HepG2 (cell line): ENCODE results near the gene COL8A2. TPM values are rescaled to one million over a fixed set of nuclear protein-coding genes. Genes with fewer than 3 reads are reported as not detected.
A peak's percentile ranks its signal among the peaks of the same experiment; 100 is the strongest.

Experiments
- CCAR2 ChIP-seq: fragments of 200-400 bp; formaldehyde crosslinking; optimal IDR thresholded peaks from 2 replicates; pipeline ENCODE3; 2018; ENCODE audit warnings: low read depth, mild to moderate bottlenecking, low read length, moderate library complexity
- DNMT3B ChIP-seq: conservative IDR thresholded peaks from 2 replicates; pipeline ENCODE4 v1.6.1; 2016; ENCODE audit warnings: missing biosample characterization, control low read depth
- FOXC1 ChIP-seq: sonication (generic); formaldehyde crosslinking; IDR thresholded peaks from 2 replicates; pipeline ENCODE4 v1.8.0; 2022; ENCODE audit warnings: mild to moderate bottlenecking, missing genetic modification reagents, borderline replicate concordance
- GATAD2A ChIP-seq: IDR thresholded peaks from 2 replicates; pipeline ENCODE4 v1.6.1; 2016
- HDAC1 ChIP-seq: sonication (generic); formaldehyde crosslinking; IDR thresholded peaks from 2 replicates; pipeline ENCODE4 v1.5.1; 2020; ENCODE audit warnings: mild to moderate bottlenecking, missing genetic modification reagents
- KDM3A ChIP-seq: IDR thresholded peaks from 2 replicates; pipeline ENCODE4 v1.6.1; 2018; ENCODE audit warnings: low read depth, missing compliant biosample characterization
- MEIS1 ChIP-seq: sonication (generic); formaldehyde crosslinking; IDR thresholded peaks from 2 replicates; pipeline ENCODE4 v1.9.0; 2021; ENCODE audit warnings: mild to moderate bottlenecking, missing genetic modification reagents, moderate library complexity, borderline replicate concordance
- MIER3 ChIP-seq: IDR thresholded peaks from 2 replicates; pipeline ENCODE4 v1.6.1; 2016; ENCODE audit warnings: missing compliant biosample characterization, borderline replicate concordance
- SIX4 ChIP-seq: sonication (generic); formaldehyde crosslinking; IDR thresholded peaks from 2 replicates; pipeline ENCODE4 v1.4.0; 2020; ENCODE audit warnings: missing genetic modification reagents
- SMARCC2 ChIP-seq: fragments of 450-650 bp; IDR thresholded peaks from 2 replicates; pipeline ENCODE4 v1.6.1; 2017; ENCODE audit warnings: antibody characterized with exemption, mild to moderate bottlenecking
- SRY ChIP-seq: sonication (generic); formaldehyde crosslinking; IDR thresholded peaks from 2 replicates; pipeline ENCODE4 v1.8.0; 2022; ENCODE audit warnings: mild to moderate bottlenecking, missing genetic modification reagents
- XRCC5 ChIP-seq: fragments of 200-400 bp; formaldehyde crosslinking; optimal IDR thresholded peaks from 2 replicates; pipeline ENCODE3; 2017; ENCODE audit warnings: mild to moderate bottlenecking, low read length
- YEATS2 ChIP-seq: sonication (generic); formaldehyde crosslinking; IDR thresholded peaks from 2 replicates; pipeline ENCODE4 v1.4.0; 2020; ENCODE audit warnings: missing genetic modification reagents, borderline replicate concordance
- ZBTB20 ChIP-seq: sonication (generic); formaldehyde crosslinking; IDR thresholded peaks from 2 replicates; pipeline ENCODE4 v1.8.1; 2023; ENCODE audit warnings: missing genetic modification reagents, low read depth, mild to moderate bottlenecking, borderline replicate concordance
- ZNF24 ChIP-seq: fragments of 450-650 bp; IDR thresholded peaks from 2 replicates; pipeline ENCODE4 v1.6.1; 2017; ENCODE audit warnings: antibody characterized with exemption, mild to moderate bottlenecking
- ZNF260 ChIP-seq: sonication (generic); formaldehyde crosslinking; IDR thresholded peaks from 2 replicates; pipeline ENCODE4 v1.4.0; 2020; ENCODE audit warnings: missing genetic modification reagents, low read depth, mild to moderate bottlenecking, borderline replicate concordance
- ZNF30 ChIP-seq: sonication (generic); formaldehyde crosslinking; IDR thresholded peaks from 2 replicates; pipeline ENCODE4 v1.5.0; 2020; ENCODE audit warnings: mild to moderate bottlenecking, missing genetic modification reagents
- ZNF510 ChIP-seq: sonication (generic); formaldehyde crosslinking; IDR thresholded peaks from 2 replicates; pipeline ENCODE4 v1.4.0; 2020; ENCODE audit warnings: low read depth, mild to moderate bottlenecking, missing genetic modification reagents
- ZNF614 ChIP-seq: IDR thresholded peaks from 2 replicates; pipeline ENCODE4 v1.6.1; 2018; ENCODE audit warnings: missing biosample characterization, missing genetic modification reagents, inconsistent platforms, borderline replicate concordance
- ZNF616 ChIP-seq: sonication (generic); formaldehyde crosslinking; IDR thresholded peaks from 2 replicates; pipeline ENCODE4 v1.5.0; 2020; ENCODE audit warnings: low read depth, mild to moderate bottlenecking, missing genetic modification reagents
- ZNF619 ChIP-seq: sonication (generic); formaldehyde crosslinking; IDR thresholded peaks from 2 replicates; pipeline ENCODE4 v1.4.0; 2020; ENCODE audit warnings: mild to moderate bottlenecking, missing genetic modification reagents
- ZSCAN29 ChIP-seq: sonication (generic); formaldehyde crosslinking; conservative IDR thresholded peaks from 2 replicates; pipeline ENCODE4 v1.4.0; 2020; ENCODE audit warnings: mild to moderate bottlenecking, missing genetic modification reagents
- polyA plus RNA-seq, 8 experiments: library from polyadenylated mRNA; depleted of rRNA in 3 of 8; stranded (reverse) in 7 of 8; unstranded in 1 of 8; fragments of >200 nt; fragmentation: Illumina TruSeq in 4 of 8; extraction: Trizol in 4 of 8; gene quantifications; 2 replicates each; pipeline versions ENCODE4 v1.2.1 to v1.2.3, GENCODE V29; 2011 to 2016; ENCODE audit warnings: low read depth in 4 of 8, missing spikeins in 1 of 8, mixed read lengths in 1 of 8; ENCODE audit not compliant: insufficient read depth in 1 of 8
- total RNA-seq, 5 experiments: library from RNA; depleted of rRNA; stranded (reverse); fragments of >200 nt; fragmentation: Illumina TruSeq; extraction: Trizol; gene quantifications; 2 replicates each; pipeline ENCODE4 v1.2.3, GENCODE V29; 2016; ENCODE audit warnings: low read depth in 1 of 5
- TF ChIP-seq, protein P1 (sequence below): sonication (generic); formaldehyde crosslinking; IDR thresholded peaks from 2 replicates; pipeline ENCODE4 v1.5.1; 2020; ENCODE audit warnings: mild to moderate bottlenecking, missing genetic modification reagents, moderate library complexity
- TF ChIP-seq, protein P2 (sequence below): sonication (generic); formaldehyde crosslinking; IDR thresholded peaks from 2 replicates; pipeline ENCODE4 v1.4.0; 2020; ENCODE audit warnings: mild to moderate bottlenecking, missing genetic modification reagents
- TF ChIP-seq, protein P3 (sequence below): sonication (generic); formaldehyde crosslinking; conservative IDR thresholded peaks from 2 replicates; pipeline ENCODE4 v1.4.0; 2020; ENCODE audit warnings: missing genetic modification reagents

COL8A2 gene
- total and polyA plus RNA-seq, 2 of the 13 experiments (the other 11 are each of a cell fraction or from before 2014, with no cell fraction given), result 0.13 to 0.24 TPM

DNA sequence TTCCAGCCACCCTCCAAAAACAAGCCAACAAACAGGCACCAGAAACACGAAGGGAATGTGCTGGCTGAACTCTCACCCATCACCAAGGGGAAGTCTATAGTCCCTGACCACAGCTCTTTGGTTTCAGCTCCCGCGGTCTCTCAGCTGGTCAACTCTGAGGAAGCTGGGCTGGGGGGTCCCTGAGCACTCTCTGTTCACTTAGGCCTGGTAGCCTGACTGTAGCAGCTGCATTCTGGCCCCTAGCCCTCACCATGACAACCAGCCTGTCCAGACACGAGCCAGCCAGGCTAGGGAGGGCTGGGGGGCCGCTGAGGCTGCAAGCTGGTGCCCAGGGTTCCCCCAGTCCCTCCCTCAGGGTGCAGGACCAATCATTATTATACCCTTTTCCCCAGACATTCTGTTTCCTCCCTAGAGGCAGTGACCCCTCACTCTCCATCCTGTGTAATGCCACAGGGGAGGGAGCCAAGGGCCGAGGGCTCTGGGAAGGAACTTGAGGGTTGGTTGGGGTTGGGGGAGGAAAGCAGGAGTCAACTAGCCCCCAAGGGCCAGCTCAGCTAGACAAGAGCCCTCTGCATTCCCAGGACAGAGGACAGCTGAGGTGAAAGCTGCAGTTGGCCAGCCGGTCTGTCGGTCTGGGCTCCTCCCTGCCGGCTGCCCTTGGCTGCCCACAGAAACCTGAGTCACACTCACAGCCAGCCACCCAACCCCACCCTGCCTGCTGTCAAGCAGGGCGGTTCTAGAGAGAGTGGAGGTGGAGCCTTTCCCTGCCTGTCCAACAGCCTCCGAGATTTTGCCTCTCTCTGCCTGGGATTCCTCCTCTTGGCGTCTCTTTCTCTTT is 25.5 kb upstream of the COL8A2 start (continued):
- no peak for TF ChIP-seq ZNF30 (CRISPR knock-in tag)
- TF ChIP-seq FOXC1, result no peak
- TF ChIP-seq ZBTB20 (CRISPR knock-in tag), result no peak
- TF ChIP-seq, protein P1, sequence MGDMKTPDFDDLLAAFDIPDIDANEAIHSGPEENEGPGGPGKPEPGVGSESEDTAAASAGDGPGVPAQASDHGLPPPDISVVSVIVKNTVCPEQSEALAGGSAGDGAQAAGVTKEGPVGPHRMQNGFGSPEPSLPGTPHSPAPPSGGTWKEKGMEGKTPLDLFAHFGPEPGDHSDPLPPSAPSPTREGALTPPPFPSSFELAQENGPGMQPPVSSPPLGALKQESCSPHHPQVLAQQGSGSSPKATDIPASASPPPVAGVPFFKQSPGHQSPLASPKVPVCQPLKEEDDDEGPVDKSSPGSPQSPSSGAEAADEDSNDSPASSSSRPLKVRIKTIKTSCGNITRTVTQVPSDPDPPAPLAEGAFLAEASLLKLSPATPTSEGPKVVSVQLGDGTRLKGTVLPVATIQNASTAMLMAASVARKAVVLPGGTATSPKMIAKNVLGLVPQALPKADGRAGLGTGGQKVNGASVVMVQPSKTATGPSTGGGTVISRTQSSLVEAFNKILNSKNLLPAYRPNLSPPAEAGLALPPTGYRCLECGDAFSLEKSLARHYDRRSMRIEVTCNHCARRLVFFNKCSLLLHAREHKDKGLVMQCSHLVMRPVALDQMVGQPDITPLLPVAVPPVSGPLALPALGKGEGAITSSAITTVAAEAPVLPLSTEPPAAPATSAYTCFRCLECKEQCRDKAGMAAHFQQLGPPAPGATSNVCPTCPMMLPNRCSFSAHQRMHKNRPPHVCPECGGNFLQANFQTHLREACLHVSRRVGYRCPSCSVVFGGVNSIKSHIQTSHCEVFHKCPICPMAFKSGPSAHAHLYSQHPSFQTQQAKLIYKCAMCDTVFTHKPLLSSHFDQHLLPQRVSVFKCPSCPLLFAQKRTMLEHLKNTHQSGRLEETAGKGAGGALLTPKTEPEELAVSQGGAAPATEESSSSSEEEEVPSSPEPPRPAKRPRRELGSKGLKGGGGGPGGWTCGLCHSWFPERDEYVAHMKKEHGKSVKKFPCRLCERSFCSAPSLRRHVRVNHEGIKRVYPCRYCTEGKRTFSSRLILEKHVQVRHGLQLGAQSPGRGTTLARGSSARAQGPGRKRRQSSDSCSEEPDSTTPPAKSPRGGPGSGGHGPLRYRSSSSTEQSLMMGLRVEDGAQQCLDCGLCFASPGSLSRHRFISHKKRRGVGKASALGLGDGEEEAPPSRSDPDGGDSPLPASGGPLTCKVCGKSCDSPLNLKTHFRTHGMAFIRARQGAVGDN (CRISPR knock-in tag), result peak; percentile 67
- TF ChIP-seq MEIS1 (CRISPR knock-in tag), result 0 out of 2 replicates have a peak, but pooled peaks have one; percentile 40
- TF ChIP-seq CCAR2, result no peak
- no peak for TF ChIP-seq SRY
- TF ChIP-seq ZNF260 (CRISPR knock-in tag), result no peak
- TF ChIP-seq GATAD2A, result 0 out of 2 replicates have a peak, but pooled peaks have one; percentile 52
- no peak for TF ChIP-seq ZNF24
- TF ChIP-seq, protein P2, sequence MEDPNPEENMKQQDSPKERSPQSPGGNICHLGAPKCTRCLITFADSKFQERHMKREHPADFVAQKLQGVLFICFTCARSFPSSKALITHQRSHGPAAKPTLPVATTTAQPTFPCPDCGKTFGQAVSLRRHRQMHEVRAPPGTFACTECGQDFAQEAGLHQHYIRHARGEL (CRISPR knock-in tag), result no peak
- TF ChIP-seq MIER3 (CRISPR knock-in tag), result peak; percentile 39; the same call in 1 of the 2 replicates
- no peak for TF ChIP-seq ZNF619 (CRISPR knock-in tag)
- no peak for TF ChIP-seq DNMT3B (CRISPR knock-in tag)
- TF ChIP-seq ZSCAN29 (CRISPR knock-in tag), result no peak
- TF ChIP-seq, protein P3, sequence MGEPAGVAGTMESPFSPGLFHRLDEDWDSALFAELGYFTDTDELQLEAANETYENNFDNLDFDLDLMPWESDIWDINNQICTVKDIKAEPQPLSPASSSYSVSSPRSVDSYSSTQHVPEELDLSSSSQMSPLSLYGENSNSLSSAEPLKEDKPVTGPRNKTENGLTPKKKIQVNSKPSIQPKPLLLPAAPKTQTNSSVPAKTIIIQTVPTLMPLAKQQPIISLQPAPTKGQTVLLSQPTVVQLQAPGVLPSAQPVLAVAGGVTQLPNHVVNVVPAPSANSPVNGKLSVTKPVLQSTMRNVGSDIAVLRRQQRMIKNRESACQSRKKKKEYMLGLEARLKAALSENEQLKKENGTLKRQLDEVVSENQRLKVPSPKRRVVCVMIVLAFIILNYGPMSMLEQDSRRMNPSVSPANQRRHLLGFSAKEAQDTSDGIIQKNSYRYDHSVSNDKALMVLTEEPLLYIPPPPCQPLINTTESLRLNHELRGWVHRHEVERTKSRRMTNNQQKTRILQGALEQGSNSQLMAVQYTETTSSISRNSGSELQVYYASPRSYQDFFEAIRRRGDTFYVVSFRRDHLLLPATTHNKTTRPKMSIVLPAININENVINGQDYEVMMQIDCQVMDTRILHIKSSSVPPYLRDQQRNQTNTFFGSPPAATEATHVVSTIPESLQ (CRISPR knock-in tag), result no peak
- no peak for TF ChIP-seq ZNF616 (CRISPR knock-in tag)
- TF ChIP-seq ZNF510, result no peak
- TF ChIP-seq XRCC5, result peak; percentile 70
- no peak for TF ChIP-seq SMARCC2
- TF ChIP-seq SIX4 (CRISPR knock-in tag), result peak; percentile 79; the same call in 1 of the 2 replicates
- TF ChIP-seq YEATS2, result no peak; the same call in 1 of the 2 replicates
- no peak for TF ChIP-seq ZNF614 (CRISPR knock-in tag)
- TF ChIP-seq KDM3A (CRISPR knock-in tag), result no peak
- no peak for TF ChIP-seq HDAC1 (CRISPR knock-in tag)
